D721Med (cell line): ENCODE results near the gene ZHX3.

ENCODE experiments used
- DNase-seq: peaks from one replicate; pipeline ENCODE4 v3.0.0; 2011; ENCODE audit warnings: low spot score; ENCODE audit not compliant: insufficient read length
- FAIRE-seq: peaks from 2 replicates; lab custom pipeline; 2011; peaks lifted over from hg19 to GRCh38; lab: Jason Lieb, UNC
- TF ChIP-seq, protein P1 (sequence below): IDR thresholded peaks from 2 replicates; pipeline ENCODE4 v1.5.1; 2012; ENCODE audit warnings: mild to moderate bottlenecking, control low read depth; ENCODE audit not compliant: insufficient read depth; ENCODE audit errors: missing control alignments

ZHX3 gene

DNA sequence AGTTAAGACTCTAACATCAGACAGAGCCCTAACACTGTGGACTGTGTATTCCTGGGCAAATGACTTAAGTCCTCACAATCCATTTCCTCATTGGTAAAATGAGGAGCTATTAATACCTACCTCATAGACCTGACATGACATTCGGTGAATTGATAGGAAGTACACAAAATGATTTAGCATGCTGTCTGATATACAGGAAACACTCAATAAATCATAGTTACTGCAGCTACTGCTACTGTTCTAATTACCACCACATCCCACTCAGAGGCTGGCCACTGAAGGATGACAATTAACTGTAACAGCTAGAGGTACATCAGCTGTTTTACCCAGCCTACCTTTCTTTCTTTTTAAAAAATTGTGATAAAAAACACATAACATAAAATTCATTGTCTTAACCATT lies 92.4 kb downstream of the ZHX3 start:
- FAIRE-seq (no peak), DNase-seq (no peak)
- TF ChIP-seq, protein P1, sequence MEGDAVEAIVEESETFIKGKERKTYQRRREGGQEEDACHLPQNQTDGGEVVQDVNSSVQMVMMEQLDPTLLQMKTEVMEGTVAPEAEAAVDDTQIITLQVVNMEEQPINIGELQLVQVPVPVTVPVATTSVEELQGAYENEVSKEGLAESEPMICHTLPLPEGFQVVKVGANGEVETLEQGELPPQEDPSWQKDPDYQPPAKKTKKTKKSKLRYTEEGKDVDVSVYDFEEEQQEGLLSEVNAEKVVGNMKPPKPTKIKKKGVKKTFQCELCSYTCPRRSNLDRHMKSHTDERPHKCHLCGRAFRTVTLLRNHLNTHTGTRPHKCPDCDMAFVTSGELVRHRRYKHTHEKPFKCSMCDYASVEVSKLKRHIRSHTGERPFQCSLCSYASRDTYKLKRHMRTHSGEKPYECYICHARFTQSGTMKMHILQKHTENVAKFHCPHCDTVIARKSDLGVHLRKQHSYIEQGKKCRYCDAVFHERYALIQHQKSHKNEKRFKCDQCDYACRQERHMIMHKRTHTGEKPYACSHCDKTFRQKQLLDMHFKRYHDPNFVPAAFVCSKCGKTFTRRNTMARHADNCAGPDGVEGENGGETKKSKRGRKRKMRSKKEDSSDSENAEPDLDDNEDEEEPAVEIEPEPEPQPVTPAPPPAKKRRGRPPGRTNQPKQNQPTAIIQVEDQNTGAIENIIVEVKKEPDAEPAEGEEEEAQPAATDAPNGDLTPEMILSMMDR, result no peak

DNA sequence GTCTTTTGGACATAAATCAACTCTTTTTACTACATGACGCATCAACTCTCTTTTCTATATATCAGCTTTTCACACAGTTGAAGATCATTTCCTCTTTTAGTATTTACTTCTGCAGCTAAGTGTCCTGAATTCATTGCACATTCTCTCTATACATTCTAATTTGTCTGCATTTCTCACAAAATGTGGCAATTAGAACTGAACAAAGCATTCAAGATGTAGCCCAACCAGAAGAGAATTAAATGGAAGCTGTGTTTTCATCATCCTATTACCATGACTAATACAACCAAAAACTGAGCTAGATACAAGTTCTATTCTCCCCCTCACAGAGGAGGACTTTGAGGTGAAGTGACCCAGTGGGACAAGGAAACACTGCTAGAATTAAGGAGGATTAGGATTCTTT lies 93.2 kb downstream of the ZHX3 start:
- FAIRE-seq (no peak), DNase-seq (no peak)
- TF ChIP-seq, protein P1, result no peak

DNA sequence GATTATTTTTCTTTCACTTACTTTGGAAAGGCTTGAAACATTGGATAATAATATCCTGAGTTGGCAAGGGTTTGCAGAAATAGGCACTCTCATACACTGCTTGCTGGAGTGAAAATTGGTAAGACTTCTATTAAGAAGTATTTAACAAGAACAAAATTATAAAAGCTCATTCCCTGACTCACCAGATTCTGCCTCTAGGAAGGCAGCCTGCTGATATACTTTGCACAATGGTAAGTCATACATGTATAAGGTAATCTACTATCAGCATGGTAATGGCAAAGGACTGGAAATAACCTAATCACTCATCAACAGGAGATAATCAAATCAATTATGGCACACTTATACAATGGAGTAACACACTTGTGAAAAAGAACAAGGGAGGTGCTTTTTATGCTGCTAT lies 94.4 kb downstream of the ZHX3 start:
- FAIRE-seq (no peak), DNase-seq (no peak)
- TF ChIP-seq, protein P1, result no peak

DNA sequence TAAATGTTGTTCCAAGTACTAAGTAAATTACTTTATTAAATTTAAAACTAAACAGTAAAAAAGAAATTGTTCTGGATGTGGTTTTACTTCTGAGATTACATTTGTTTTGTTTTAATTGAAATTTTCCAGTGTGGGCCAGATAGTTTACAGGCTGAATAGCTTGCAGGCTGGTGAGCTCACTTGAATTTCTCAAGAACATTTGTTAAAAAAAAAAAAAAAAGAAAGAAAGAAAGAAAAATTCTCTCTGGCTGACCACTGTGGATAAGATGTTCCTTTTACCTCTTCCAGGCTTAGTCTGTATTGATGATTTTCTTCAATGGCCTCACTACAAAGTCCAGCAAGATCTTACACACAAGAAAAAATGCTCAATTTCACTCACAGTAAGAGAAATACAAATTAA lies 94.8 kb downstream of the ZHX3 start:
- no peak for FAIRE-seq
- TF ChIP-seq, protein P1, result no peak
- no peak for DNase-seq

DNA sequence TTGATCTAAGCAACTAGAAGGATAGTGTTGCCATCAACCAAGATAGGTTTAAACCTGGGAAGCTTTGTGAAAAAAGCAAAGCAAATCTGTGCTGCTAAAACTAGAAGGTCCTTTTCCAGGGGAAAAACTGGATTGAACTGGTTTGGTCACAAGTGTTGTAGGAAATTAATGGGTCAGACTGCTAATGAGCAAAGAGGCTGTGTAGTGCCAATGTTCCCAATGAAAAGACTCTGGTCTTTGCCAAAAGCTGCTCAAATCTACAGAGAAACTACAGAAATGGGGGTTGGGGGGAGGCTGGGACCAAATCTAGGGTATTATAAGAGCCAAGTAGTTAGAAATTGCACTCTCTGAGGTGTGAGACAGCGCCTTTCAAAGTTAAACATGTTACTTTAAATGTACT lies 95.2 kb downstream of the ZHX3 start:
- DNase-seq (no peak), FAIRE-seq (no peak)
- TF ChIP-seq, protein P1, result no peak

DNA sequence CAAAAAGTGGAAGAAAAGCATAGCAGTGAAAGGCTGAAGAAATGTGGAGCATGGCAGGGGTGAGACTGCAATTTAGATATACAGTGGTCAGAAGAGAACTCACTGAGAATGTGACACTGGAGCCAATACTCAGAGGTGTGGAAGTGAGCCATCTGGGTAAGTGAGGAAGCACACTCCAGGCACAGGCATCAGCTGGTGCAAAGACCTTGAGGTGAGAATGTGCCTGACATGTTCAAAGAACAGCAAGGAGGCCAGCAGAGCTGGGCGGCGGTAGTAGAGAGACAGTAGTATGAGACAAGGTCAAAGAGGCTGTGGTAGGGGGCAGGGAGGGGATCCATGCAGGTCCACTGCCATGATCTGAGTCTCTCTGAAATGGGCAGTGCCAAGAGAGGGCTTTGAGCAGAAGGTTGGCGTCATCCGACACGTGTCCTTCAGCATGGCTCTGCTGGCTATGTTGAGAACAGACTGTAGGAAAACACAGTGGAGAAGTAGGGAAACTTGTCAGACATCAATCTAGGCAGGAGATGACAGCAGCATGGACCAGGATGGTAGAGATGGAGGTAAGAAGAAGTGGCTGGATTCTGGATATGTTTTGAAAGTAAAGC lies 95.8 kb downstream of the ZHX3 start:
- no peak for FAIRE-seq
- TF ChIP-seq, protein P1, result no peak
- DNase-seq, result no peak

DNA sequence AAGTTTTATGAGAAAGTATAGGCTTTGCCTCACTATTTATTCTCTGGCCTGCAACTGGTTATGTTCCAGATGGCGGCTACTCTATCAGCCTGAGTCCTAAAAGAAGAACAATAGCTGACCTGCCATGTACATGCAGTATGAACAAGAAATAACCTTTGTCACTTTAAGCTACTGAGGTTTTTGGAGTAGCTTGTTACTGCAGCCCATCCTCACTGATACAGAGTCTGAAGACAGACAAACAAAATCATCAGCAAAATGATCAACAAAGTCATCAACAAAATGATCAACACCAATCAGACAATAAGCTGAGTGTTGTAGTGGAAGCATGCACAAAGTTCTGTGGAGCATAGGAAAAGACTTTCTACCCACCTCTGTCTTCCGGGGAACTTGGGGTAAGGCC lies 97.7 kb downstream of the ZHX3 start:
- DNase-seq, result no peak
- TF ChIP-seq, protein P1, result no peak
- FAIRE-seq, result no peak
